Ascending aorta (tissue), 2 donors: ENCODE data around the gene PRELID3B. TPM values are rescaled to one million over a fixed set of nuclear protein-coding genes. Genes with fewer than 3 reads are reported as not detected.

Experiments
- DNase-seq, 2 donors: peaks; one replicate each; pipeline ENCODE4 v3.0.0-alpha.2; 2019; ENCODE audit warnings: low spot score in 2 of 2
- H3K27ac ChIP-seq, 2 donors: fragments of 200-600 bp; sonication (generic); one replicate each; pipeline ENCODE4 v1.5.1; 2016 to 2017; ENCODE audit warnings: mild to moderate bottlenecking in 1 of 2
- H3K27me3 ChIP-seq: fragments of 200-600 bp; sonication (generic); one replicate; pipeline ENCODE4 v1.5.1; 2017
- H3K36me3 ChIP-seq, 2 donors: fragments of 200-600 bp; sonication (generic); one replicate each; pipeline ENCODE4 v1.5.1; 2016
- H3K4me1 ChIP-seq, 2 donors: fragments of 200-600 bp; sonication (generic); one replicate each; pipeline ENCODE4 v1.5.1; 2016 to 2017; ENCODE audit warnings: mild to moderate bottlenecking in 1 of 2
- H3K4me3 ChIP-seq, 2 donors: fragments of 200-600 bp; sonication (generic); one replicate each; pipeline ENCODE4 v1.5.1; 2016 to 2017; ENCODE audit warnings: mild to moderate bottlenecking in 1 of 2
- H3K9me3 ChIP-seq, 2 donors: fragments of 200-600 bp; sonication (generic); one replicate each; pipeline ENCODE4 v1.5.1; 2016
- CTCF ChIP-seq, 3 experiments: fragments of 200-600 bp in 2 of 3; fragments of 450-650 bp in 1 of 3; sonication (generic) in 2 of 3; IDR thresholded peaks; one replicate each; pipeline ENCODE4 v1.5.1; 2016 to 2019; ENCODE audit warnings: antibody characterized with exemption in 3 of 3, mild to moderate bottlenecking in 1 of 3, moderate library complexity in 1 of 3
- intact Hi-C: fragments of 100-400 bp; cut with DNase I; formaldehyde crosslinking; loops from one replicate; pipeline ENCODE4 v1.15.1; 2023
- total RNA-seq: library from RNA; depleted of rRNA; stranded (reverse); fragments of >200 nt; gene quantifications from one replicate; pipeline ENCODE4 v1.1.0, GENCODE V29; 2016

PRELID3B gene
- total RNA-seq, 1 donor from 2014 or later: 13.4 TPM

GRCh38 chr20:59020938-59021551 is 21.5 kb downstream of the PRELID3B start:
- no peak for TF ChIP-seq CTCF (IDR thresholded peaks at IDR 0.05)
- intact Hi-C loops: no loop called here
- H3K27me3 ChIP-seq: no peaks in the 10 kb centered on the region

DNA sequence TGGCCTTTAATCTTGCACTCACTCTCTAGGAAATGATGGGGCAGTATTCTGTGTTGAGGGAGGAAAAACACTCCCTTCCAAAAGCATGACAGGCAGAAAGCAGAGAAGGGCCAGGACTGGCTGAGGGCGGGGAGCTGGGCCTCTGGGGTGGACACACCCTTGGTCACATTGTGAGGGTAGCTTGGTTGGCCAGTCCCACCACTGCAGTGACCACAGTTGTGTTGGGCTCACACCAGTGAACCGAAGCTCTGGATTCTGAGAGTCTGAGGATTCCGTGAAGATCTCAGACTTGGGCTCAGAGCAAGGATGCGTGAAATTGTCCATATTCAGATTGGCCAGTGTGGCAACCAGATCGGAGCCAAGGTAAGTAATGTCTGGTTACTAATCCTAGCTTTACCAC is 23.4 kb downstream of the PRELID3B start, which contains the start of gene TUBB1:
TSS of gene TUBB1 (plus strand) at position 213 of the 400 bp plus-strand sequence. CDS start at position 307, 94 bp downstream.
- no peak for DNase-seq
- no peak for TF ChIP-seq CTCF (IDR thresholded peaks at IDR 0.05)

More at GRCh38 chr20:59020938-59021551, 21.5 kb downstream of the PRELID3B start:
- no peak for DNase-seq
- H3K4me3 ChIP-seq: no peak overlapping the region
- H3K9me3 ChIP-seq: no peaks in the 10 kb centered on the region
- no peaks in the 10 kb centered on the region for H3K4me1 ChIP-seq
- no peak overlapping the region for H3K27ac ChIP-seq
- peaks cover 13 to 39% of the 10 kb centered on the region in 2 donors for H3K36me3 ChIP-seq

GRCh38 chr20:59018817-59019216 is 23.8 kb downstream of the PRELID3B start:
- no peak overlapping the region for H3K4me3 ChIP-seq
- intact Hi-C loops: no loop called here
- DNase-seq: no peak
- TF ChIP-seq CTCF (IDR thresholded peaks at IDR 0.05): no peak
- no peak overlapping the region for H3K27ac ChIP-seq
- no peaks in the 10 kb centered on the region for H3K4me1 ChIP-seq
- no peaks in the 10 kb centered on the region for H3K27me3 ChIP-seq
- H3K9me3 ChIP-seq: no peaks in the 10 kb centered on the region
- peaks cover 4 to 17% of the 10 kb centered on the region in 2 donors for H3K36me3 ChIP-seq

More for the DNA sequence above, 23.4 kb downstream of the PRELID3B start, which contains the start of gene TUBB1:
- no peaks in the 10 kb centered on the region for H3K9me3 ChIP-seq
- peaks cover 6 to 21% of the 10 kb centered on the region in 2 donors for H3K36me3 ChIP-seq
- H3K4me3 ChIP-seq: no peak within 1 kb of the TSS
- no peaks in the 10 kb centered on the region for H3K4me1 ChIP-seq
- H3K27ac ChIP-seq: no peak within 1 kb of the TSS
- no peaks in the 10 kb centered on the region for H3K27me3 ChIP-seq
- intact Hi-C loops: no loop called here

GRCh38 chr20:59017493-59018231 is 24.9 kb downstream of the PRELID3B start:
- H3K9me3 ChIP-seq: no peaks in the 10 kb centered on the region
- H3K27me3 ChIP-seq: no peaks in the 10 kb centered on the region
- no peak for DNase-seq
- no peaks in the 10 kb centered on the region for H3K4me1 ChIP-seq
- no peak overlapping the region for H3K4me3 ChIP-seq
- intact Hi-C loops: no loop called here
- no peak for TF ChIP-seq CTCF (IDR thresholded peaks at IDR 0.05)
- H3K36me3 ChIP-seq: peaks cover 2 to 8% of the 10 kb centered on the region in 2 donors
- no peak overlapping the region for H3K27ac ChIP-seq

DNA sequence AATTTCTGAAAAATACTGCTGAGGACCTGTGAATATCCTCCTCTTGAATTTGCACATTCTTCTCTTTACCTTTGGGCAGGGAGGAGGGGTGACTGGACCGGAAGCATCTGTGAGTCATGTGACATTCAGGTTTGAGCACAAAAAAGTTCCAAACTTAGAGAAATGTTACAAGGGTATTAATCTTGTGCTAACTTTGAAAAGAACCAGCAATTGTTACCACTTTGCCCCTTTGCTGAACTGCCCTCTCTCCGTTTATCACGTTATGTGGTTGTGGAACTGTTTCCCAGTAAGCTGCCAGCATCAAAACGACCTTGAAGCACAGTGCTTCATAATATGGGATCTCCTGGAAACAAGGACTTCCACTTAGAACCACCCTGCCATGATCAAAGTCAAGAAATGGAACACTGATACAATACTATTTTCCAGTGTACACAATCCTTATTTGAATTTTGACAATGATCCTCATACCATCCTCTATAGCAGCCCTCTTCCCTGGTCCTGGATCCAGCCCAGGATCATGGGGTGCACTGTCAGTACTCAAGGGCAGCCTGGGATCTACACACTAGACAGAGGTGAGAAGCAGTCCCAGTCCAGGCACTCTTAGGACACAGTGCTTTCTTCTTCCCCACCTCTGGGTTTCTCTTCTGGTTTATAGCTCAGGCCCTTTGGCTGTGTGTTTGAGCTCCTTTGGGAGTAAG is 25.6 kb downstream of the PRELID3B start:
- H3K36me3 ChIP-seq: peaks cover 0 to 4% of the 10 kb centered on the region in 2 donors
- intact Hi-C loops: no loop called here
- TF ChIP-seq CTCF (IDR thresholded peaks at IDR 0.05): no peak
- H3K9me3 ChIP-seq: no peaks in the 10 kb centered on the region
- H3K4me1 ChIP-seq: no peaks in the 10 kb centered on the region
- no peaks in the 10 kb centered on the region for H3K27me3 ChIP-seq
- DNase-seq: no peak
- H3K27ac ChIP-seq: no peak overlapping the region
- no peak overlapping the region for H3K4me3 ChIP-seq
